HepG2 (cell line): Measurements from ENCODE around the gene THRSP. TPM values are rescaled to one million over a fixed set of nuclear protein-coding genes. Genes with fewer than 3 reads are reported as not detected.
A peak's percentile ranks its signal among the peaks of the same experiment; 100 is the strongest.

ENCODE experiments used
- BORCS8-MEF2B ChIP-seq: sonication (generic); formaldehyde crosslinking; IDR thresholded peaks from 2 replicates; pipeline ENCODE4 v1.8.0; 2022; ENCODE audit warnings: mild to moderate bottlenecking, missing genetic modification reagents
- CBFB ChIP-seq: sonication (generic); formaldehyde crosslinking; IDR thresholded peaks from 2 replicates; pipeline ENCODE4 v1.4.0; 2020; ENCODE audit warnings: missing genetic modification reagents
- EEA1 ChIP-seq: sonication (generic); formaldehyde crosslinking; IDR thresholded peaks from 2 replicates; pipeline ENCODE4 v1.5.1; 2020; ENCODE audit warnings: mild to moderate bottlenecking, missing genetic modification reagents, borderline replicate concordance
- FOXO1 ChIP-seq: sonication (generic); formaldehyde crosslinking; IDR thresholded peaks from 2 replicates; pipeline ENCODE4 v1.4.0; 2020; ENCODE audit warnings: missing genetic modification reagents
- GZF1 ChIP-seq: sonication (generic); formaldehyde crosslinking; IDR thresholded peaks from 2 replicates; pipeline ENCODE4 v1.5.1; 2020; ENCODE audit warnings: mild to moderate bottlenecking, missing genetic modification reagents
- MTA1 ChIP-seq: sonication (generic); formaldehyde crosslinking; IDR thresholded peaks from 2 replicates; pipeline ENCODE4 v1.4.0; 2020; ENCODE audit warnings: missing genetic modification reagents, mild to moderate bottlenecking, borderline replicate concordance
- PATZ1 ChIP-seq: sonication (generic); formaldehyde crosslinking; IDR thresholded peaks from 2 replicates; pipeline ENCODE4 v1.4.0; 2020; ENCODE audit warnings: missing genetic modification reagents
- PHF21A ChIP-seq: sonication (generic); formaldehyde crosslinking; IDR thresholded peaks from 2 replicates; pipeline ENCODE4 v1.5.0; 2020; ENCODE audit warnings: mild to moderate bottlenecking, missing genetic modification reagents
- POGK ChIP-seq: sonication (generic); formaldehyde crosslinking; conservative IDR thresholded peaks from 2 replicates; pipeline ENCODE4 v1.8.0; 2022; ENCODE audit warnings: mild to moderate bottlenecking, moderate library complexity, missing genetic modification reagents
- SSRP1 ChIP-seq: IDR thresholded peaks from 2 replicates; pipeline ENCODE4 v1.6.1; 2016; ENCODE audit warnings: control low read depth
- ZNF34 ChIP-seq: sonication (generic); formaldehyde crosslinking; IDR thresholded peaks from 2 replicates; pipeline ENCODE4 v1.4.0; 2020; ENCODE audit warnings: mild to moderate bottlenecking, missing genetic modification reagents, borderline replicate concordance
- ZNF431 ChIP-seq: sonication (generic); formaldehyde crosslinking; IDR thresholded peaks from 2 replicates; pipeline ENCODE4 v1.9.0; 2022; ENCODE audit warnings: missing genetic modification reagents, low read depth, mild to moderate bottlenecking, borderline replicate concordance
- ZNF740 ChIP-seq: sonication (generic); formaldehyde crosslinking; IDR thresholded peaks from 2 replicates; pipeline ENCODE4 v1.4.0; 2020; ENCODE audit warnings: missing genetic modification reagents
- ZNF746 ChIP-seq: sonication (generic); formaldehyde crosslinking; IDR thresholded peaks from 2 replicates; pipeline ENCODE4 v1.8.0; 2022; ENCODE audit warnings: mild to moderate bottlenecking, missing genetic modification reagents
- polyA plus RNA-seq, 8 experiments: library from polyadenylated mRNA; depleted of rRNA in 3 of 8; stranded (reverse) in 7 of 8; unstranded in 1 of 8; fragments of >200 nt; fragmentation: Illumina TruSeq in 4 of 8; extraction: Trizol in 4 of 8; gene quantifications; 2 replicates each; pipeline versions ENCODE4 v1.2.1 to v1.2.3, GENCODE V29; 2011 to 2016; ENCODE audit warnings: low read depth in 4 of 8, missing spikeins in 1 of 8, mixed read lengths in 1 of 8; ENCODE audit not compliant: insufficient read depth in 1 of 8
- total RNA-seq, 5 experiments: library from RNA; depleted of rRNA; stranded (reverse); fragments of >200 nt; fragmentation: Illumina TruSeq; extraction: Trizol; gene quantifications; 2 replicates each; pipeline ENCODE4 v1.2.3, GENCODE V29; 2016; ENCODE audit warnings: low read depth in 1 of 5
- TF ChIP-seq, protein P1 (sequence below): IDR thresholded peaks from 2 replicates; pipeline ENCODE4 v1.6.1; 2018; ENCODE audit warnings: missing genetic modification reagents, mild to moderate bottlenecking, missing compliant biosample characterization
- TF ChIP-seq, protein P2 (sequence below): sonication (generic); formaldehyde crosslinking; IDR thresholded peaks from 2 replicates; pipeline ENCODE4 v1.5.1; 2020; ENCODE audit warnings: mild to moderate bottlenecking, missing genetic modification reagents, moderate library complexity
- TF ChIP-seq, protein P3 (sequence below): sonication (generic); formaldehyde crosslinking; IDR thresholded peaks from 2 replicates; pipeline ENCODE4 v1.4.0; 2020; ENCODE audit warnings: missing genetic modification reagents

Gene THRSP
- total and polyA plus RNA-seq, 2 of the 13 experiments (the other 11 are each of a cell fraction or from before 2014, with no cell fraction given): 0.13 to 0.58 TPM

DNA sequence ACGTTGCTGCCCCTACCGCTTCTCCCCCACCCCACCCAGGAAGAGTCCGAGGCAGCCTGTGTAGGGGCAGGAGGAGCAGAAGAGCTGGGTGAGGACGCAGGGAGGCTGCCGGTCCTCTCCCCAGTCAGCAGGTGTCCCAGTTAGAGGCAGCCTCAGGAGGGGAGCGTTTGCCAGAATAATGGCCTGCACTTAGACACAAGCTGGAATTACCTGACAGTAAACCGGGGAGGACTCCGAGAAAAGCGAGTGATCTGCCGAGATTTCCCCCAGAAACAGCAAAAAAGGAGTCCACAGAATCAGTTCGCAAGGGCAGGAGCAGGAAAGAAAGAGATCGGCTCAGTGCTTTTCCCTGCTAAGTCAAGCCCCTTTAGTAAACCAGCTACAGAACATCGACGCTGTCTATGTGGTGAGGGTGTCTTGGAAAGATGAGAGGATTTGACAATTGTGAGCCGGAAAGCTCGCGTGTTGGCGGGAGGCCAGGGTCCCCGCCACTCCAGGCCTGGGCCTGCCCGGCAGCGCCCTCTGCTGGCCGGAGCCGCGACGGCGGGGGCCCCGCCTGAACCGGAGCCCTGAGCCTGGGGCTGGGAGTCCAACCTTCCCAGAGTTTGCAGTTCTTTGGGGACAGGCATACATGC lies 17.7 kb upstream of the THRSP start (continued):
- TF ChIP-seq ZNF34 (0 out of 2 replicates have a peak, but pooled peaks have one; percentile 50), CBFB (CRISPR knock-in tag) (peak; percentile 67; the same call in 1 of the 2 replicates), ZNF431 (CRISPR knock-in tag) (peak; percentile 67; the same call in 1 of the 2 replicates), SSRP1 (CRISPR knock-in tag) (no peak), ZNF740 (CRISPR knock-in tag) (no peak), BORCS8-MEF2B (CRISPR knock-in tag) (peak; percentile 70; the same call in 1 of the 2 replicates), ZNF746 (CRISPR knock-in tag) (peak; percentile 77; the same call in 1 of the 2 replicates), POGK (CRISPR knock-in tag) (peak; percentile 84; the same call in 1 of the 2 replicates), PATZ1 (CRISPR knock-in tag) (peak; percentile 87), GZF1 (CRISPR knock-in tag) (peak; percentile 82), PHF21A (peak; percentile 73; the same call in 1 of the 2 replicates), EEA1 (peak; percentile 62; the same call in 1 of the 2 replicates), MTA1 (CRISPR knock-in tag) (peak; percentile 84; the same call in 1 of the 2 replicates), FOXO1 (CRISPR knock-in tag) (no peak)
- TF ChIP-seq, protein P1, sequence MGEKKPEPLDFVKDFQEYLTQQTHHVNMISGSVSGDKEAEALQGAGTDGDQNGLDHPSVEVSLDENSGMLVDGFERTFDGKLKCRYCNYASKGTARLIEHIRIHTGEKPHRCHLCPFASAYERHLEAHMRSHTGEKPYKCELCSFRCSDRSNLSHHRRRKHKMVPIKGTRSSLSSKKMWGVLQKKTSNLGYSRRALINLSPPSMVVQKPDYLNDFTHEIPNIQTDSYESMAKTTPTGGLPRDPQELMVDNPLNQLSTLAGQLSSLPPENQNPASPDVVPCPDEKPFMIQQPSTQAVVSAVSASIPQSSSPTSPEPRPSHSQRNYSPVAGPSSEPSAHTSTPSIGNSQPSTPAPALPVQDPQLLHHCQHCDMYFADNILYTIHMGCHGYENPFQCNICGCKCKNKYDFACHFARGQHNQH (CRISPR knock-in tag): peak; percentile 79
- TF ChIP-seq, protein P2, sequence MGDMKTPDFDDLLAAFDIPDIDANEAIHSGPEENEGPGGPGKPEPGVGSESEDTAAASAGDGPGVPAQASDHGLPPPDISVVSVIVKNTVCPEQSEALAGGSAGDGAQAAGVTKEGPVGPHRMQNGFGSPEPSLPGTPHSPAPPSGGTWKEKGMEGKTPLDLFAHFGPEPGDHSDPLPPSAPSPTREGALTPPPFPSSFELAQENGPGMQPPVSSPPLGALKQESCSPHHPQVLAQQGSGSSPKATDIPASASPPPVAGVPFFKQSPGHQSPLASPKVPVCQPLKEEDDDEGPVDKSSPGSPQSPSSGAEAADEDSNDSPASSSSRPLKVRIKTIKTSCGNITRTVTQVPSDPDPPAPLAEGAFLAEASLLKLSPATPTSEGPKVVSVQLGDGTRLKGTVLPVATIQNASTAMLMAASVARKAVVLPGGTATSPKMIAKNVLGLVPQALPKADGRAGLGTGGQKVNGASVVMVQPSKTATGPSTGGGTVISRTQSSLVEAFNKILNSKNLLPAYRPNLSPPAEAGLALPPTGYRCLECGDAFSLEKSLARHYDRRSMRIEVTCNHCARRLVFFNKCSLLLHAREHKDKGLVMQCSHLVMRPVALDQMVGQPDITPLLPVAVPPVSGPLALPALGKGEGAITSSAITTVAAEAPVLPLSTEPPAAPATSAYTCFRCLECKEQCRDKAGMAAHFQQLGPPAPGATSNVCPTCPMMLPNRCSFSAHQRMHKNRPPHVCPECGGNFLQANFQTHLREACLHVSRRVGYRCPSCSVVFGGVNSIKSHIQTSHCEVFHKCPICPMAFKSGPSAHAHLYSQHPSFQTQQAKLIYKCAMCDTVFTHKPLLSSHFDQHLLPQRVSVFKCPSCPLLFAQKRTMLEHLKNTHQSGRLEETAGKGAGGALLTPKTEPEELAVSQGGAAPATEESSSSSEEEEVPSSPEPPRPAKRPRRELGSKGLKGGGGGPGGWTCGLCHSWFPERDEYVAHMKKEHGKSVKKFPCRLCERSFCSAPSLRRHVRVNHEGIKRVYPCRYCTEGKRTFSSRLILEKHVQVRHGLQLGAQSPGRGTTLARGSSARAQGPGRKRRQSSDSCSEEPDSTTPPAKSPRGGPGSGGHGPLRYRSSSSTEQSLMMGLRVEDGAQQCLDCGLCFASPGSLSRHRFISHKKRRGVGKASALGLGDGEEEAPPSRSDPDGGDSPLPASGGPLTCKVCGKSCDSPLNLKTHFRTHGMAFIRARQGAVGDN (CRISPR knock-in tag): peak; percentile 95
- TF ChIP-seq, protein P3, sequence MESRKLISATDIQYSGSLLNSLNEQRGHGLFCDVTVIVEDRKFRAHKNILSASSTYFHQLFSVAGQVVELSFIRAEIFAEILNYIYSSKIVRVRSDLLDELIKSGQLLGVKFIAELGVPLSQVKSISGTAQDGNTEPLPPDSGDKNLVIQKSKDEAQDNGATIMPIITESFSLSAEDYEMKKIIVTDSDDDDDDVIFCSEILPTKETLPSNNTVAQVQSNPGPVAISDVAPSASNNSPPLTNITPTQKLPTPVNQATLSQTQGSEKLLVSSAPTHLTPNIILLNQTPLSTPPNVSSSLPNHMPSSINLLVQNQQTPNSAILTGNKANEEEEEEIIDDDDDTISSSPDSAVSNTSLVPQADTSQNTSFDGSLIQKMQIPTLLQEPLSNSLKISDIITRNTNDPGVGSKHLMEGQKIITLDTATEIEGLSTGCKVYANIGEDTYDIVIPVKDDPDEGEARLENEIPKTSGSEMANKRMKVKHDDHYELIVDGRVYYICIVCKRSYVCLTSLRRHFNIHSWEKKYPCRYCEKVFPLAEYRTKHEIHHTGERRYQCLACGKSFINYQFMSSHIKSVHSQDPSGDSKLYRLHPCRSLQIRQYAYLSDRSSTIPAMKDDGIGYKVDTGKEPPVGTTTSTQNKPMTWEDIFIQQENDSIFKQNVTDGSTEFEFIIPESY (CRISPR knock-in tag): peak; percentile 44; the same call in 1 of the 2 replicates
